ENCODE data around the gene TUNAR.

DNA sequence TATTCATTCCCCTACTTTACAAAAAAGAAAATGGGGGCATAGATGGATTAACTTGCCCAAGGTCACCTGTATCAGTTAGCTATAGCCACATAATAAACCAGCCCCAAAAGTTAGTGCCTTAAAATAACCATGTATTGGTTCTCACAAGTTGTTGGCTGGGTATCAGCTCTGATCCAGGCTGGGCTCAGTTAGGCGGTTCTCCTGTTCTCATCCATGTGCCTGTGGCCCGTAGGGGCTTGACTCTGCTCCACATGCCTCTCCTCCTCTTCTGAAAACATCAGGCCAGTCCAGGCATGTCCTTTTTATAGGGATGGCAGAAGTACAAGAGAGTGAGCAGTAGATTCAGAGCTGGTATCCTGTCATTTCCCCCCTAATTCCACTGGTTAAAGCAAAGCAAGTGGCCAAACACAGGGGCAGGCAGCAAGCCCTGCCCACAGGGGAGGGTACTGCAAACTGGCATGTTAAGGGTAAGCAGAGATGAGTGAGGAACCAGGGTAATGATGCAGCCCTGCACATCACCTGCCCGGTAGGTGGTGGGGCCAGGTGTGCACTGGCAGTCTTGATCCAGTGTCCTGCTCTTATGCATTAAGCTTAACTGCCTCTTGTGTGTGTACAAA lies 47.9 kb upstream of the TUNAR start:
- TF ChIP-seq, protein P1, sequence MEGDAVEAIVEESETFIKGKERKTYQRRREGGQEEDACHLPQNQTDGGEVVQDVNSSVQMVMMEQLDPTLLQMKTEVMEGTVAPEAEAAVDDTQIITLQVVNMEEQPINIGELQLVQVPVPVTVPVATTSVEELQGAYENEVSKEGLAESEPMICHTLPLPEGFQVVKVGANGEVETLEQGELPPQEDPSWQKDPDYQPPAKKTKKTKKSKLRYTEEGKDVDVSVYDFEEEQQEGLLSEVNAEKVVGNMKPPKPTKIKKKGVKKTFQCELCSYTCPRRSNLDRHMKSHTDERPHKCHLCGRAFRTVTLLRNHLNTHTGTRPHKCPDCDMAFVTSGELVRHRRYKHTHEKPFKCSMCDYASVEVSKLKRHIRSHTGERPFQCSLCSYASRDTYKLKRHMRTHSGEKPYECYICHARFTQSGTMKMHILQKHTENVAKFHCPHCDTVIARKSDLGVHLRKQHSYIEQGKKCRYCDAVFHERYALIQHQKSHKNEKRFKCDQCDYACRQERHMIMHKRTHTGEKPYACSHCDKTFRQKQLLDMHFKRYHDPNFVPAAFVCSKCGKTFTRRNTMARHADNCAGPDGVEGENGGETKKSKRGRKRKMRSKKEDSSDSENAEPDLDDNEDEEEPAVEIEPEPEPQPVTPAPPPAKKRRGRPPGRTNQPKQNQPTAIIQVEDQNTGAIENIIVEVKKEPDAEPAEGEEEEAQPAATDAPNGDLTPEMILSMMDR (IDR thresholded peaks at IDR 0.05 in 2 of 3, conservative IDR thresholded peaks at IDR 0.05 in 1 of 3; ENCODE audit: insufficient read depth in 2 of 3, low read depth in 1 of 3, low read length in 3 of 3) = no peak
- TF ChIP-seq, protein P2, sequence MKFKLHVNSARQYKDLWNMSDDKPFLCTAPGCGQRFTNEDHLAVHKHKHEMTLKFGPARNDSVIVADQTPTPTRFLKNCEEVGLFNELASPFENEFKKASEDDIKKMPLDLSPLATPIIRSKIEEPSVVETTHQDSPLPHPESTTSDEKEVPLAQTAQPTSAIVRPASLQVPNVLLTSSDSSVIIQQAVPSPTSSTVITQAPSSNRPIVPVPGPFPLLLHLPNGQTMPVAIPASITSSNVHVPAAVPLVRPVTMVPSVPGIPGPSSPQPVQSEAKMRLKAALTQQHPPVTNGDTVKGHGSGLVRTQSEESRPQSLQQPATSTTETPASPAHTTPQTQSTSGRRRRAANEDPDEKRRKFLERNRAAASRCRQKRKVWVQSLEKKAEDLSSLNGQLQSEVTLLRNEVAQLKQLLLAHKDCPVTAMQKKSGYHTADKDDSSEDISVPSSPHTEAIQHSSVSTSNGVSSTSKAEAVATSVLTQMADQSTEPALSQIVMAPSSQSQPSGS (CRISPR knock-in tag; IDR thresholded peaks at IDR 0.05) = no peak
- TF ChIP-seq NFRKB (IDR thresholded peaks at IDR 0.05; ENCODE audit: low read depth) (no peak), SIX5 (IDR thresholded peaks at IDR 0.05; ENCODE audit: borderline replicate concordance in 1 of 2, insufficient read depth in 1 of 2, low read depth in 1 of 2, low read length in 2 of 2) (no peak), EZH2 (IDR thresholded peaks at IDR 0.05; ENCODE audit: borderline replicate concordance, low read depth, low read length) (no peak)
